PC-9 (cell line): ENCODE results near the gene AGO4.

Experiments
- EZH2 ChIP-seq: fragments of 200-600 bp; sonication (generic); IDR thresholded peaks from 2 replicates; pipeline ENCODE4 v1.8.0; 2017; ENCODE audit warnings: antibody characterized with exemption, low read depth
- TF ChIP-seq, protein P1 (sequence below): fragments of 200-600 bp; sonication (generic); conservative IDR thresholded peaks from 2 replicates; pipeline ENCODE4 v1.6.1; 2017; ENCODE audit warnings: mixed run types, antibody characterized with exemption, mild to moderate bottlenecking, moderate library complexity

DNA sequence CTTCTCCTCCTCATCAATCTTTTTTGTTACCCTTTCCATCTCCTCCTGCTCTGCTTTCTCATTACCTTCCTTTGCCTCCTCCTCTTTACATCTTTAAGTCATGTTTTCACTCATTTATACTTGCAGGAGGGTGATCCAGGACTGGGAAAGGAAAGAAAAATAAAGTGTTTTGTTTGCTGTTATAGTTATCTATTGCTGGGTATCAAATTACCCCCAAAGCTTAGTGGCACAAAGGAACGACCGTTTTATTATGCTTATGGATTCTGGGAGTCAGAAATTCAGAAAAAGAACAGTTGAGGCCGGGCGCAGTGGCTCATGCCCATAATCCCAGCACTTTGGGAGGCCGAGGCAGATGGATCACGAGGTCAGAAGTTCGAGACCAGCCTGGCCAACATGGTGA, 12.5 kb upstream of the AGO4 start:
- TF ChIP-seq, protein P1, sequence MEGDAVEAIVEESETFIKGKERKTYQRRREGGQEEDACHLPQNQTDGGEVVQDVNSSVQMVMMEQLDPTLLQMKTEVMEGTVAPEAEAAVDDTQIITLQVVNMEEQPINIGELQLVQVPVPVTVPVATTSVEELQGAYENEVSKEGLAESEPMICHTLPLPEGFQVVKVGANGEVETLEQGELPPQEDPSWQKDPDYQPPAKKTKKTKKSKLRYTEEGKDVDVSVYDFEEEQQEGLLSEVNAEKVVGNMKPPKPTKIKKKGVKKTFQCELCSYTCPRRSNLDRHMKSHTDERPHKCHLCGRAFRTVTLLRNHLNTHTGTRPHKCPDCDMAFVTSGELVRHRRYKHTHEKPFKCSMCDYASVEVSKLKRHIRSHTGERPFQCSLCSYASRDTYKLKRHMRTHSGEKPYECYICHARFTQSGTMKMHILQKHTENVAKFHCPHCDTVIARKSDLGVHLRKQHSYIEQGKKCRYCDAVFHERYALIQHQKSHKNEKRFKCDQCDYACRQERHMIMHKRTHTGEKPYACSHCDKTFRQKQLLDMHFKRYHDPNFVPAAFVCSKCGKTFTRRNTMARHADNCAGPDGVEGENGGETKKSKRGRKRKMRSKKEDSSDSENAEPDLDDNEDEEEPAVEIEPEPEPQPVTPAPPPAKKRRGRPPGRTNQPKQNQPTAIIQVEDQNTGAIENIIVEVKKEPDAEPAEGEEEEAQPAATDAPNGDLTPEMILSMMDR: no peak
- no peak for TF ChIP-seq EZH2
